Progenitor cell of endocrine pancreas (in vitro differentiated cells): ENCODE results near the gene IFIT5. TPM values are rescaled to one million over a fixed set of nuclear protein-coding genes. Genes with fewer than 3 reads are reported as not detected.

ENCODE experiments used
- DNase-seq: peaks from one replicate; pipeline ENCODE4 v3.0.0; 2021; ENCODE audit warnings: low spot score; ENCODE audit not compliant: unreplicated experiment
- H3K27ac Mint-ChIP-seq: 2 replicates; pipeline ENCODE4 v1.8.0; 2021; ENCODE audit warnings: mild to moderate bottlenecking, moderate library complexity, mixed read lengths
- H3K27me3 Mint-ChIP-seq: 2 replicates; pipeline ENCODE4 v1.8.0; 2021; ENCODE audit warnings: mixed read lengths
- H3K36me3 Mint-ChIP-seq: 2 replicates; pipeline ENCODE4 v1.8.0; 2022; ENCODE audit warnings: mixed read lengths; ENCODE audit not compliant: insufficient read depth
- H3K4me1 Mint-ChIP-seq: 2 replicates; pipeline ENCODE4 v1.8.0; 2021; ENCODE audit warnings: low read depth, mixed read lengths
- H3K4me3 Mint-ChIP-seq: 2 replicates; pipeline ENCODE4 v1.8.0; 2021; ENCODE audit warnings: low read depth, mild to moderate bottlenecking, moderate library complexity, mixed read lengths
- H3K9me3 Mint-ChIP-seq: 2 replicates; pipeline ENCODE4 v1.8.0; 2021; ENCODE audit warnings: low read depth, mixed read lengths
- total RNA-seq: library from RNA; stranded (reverse); gene quantifications from 2 replicates; pipeline ENCODE4 v1.2.1, GENCODE V29; 2021
- TF ChIP-seq, protein P1 (sequence below): fragments of 200-600 bp; sonication (generic); IDR thresholded peaks from one replicate; pipeline ENCODE4 v1.5.0; 2021; ENCODE audit warnings: antibody characterized with exemption, mild to moderate bottlenecking; ENCODE audit not compliant: unreplicated experiment

Gene IFIT5
- total RNA-seq, 1 donor from 2014 or later: 6.0 TPM

DNA sequence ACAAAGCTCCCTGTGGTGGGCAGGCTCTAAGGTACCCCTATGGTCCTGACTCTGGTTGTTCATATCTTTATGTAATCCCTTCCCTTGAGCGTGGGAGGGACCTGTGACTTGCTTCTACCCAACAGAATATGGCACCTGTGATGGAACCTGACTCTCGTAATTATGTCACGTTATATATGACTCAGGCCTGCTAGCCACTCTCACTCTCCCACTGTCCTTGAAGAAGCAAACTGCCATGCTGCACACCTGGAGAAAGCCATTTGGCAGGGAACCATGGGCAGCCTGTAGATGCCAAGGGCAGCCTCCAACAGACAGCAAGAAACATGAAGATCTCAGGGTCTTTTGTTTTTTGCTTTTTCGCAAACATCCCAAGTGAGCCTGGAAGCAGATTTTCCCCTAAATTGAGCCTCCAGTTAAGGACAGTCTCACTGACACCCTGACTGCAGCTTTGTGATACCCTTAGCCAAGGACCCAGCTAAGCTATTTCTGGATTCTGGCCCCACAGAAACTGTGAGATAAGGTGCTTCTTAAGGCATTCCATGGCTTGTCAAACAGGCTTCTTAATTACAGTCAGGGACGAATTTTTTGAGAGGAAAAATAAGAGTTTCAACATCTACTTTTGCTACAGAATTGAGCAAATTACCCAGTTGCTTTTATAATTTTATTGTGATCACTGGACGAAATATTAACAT, 49.6 kb downstream of the IFIT5 start:
- Mint-ChIP-seq H3K4me3 (no peak overlapping the region), H3K27ac (no peak overlapping the region), H3K9me3 (no peaks in the 10 kb centered on the region), H3K27me3 (no peaks in the 10 kb centered on the region), H3K36me3 (peaks cover 3% of the 10 kb centered on the region), H3K4me1 (peaks cover 31% of the 10 kb centered on the region)
- DNase-seq: no peak
- TF ChIP-seq, protein P1, sequence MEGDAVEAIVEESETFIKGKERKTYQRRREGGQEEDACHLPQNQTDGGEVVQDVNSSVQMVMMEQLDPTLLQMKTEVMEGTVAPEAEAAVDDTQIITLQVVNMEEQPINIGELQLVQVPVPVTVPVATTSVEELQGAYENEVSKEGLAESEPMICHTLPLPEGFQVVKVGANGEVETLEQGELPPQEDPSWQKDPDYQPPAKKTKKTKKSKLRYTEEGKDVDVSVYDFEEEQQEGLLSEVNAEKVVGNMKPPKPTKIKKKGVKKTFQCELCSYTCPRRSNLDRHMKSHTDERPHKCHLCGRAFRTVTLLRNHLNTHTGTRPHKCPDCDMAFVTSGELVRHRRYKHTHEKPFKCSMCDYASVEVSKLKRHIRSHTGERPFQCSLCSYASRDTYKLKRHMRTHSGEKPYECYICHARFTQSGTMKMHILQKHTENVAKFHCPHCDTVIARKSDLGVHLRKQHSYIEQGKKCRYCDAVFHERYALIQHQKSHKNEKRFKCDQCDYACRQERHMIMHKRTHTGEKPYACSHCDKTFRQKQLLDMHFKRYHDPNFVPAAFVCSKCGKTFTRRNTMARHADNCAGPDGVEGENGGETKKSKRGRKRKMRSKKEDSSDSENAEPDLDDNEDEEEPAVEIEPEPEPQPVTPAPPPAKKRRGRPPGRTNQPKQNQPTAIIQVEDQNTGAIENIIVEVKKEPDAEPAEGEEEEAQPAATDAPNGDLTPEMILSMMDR: no peak

DNA sequence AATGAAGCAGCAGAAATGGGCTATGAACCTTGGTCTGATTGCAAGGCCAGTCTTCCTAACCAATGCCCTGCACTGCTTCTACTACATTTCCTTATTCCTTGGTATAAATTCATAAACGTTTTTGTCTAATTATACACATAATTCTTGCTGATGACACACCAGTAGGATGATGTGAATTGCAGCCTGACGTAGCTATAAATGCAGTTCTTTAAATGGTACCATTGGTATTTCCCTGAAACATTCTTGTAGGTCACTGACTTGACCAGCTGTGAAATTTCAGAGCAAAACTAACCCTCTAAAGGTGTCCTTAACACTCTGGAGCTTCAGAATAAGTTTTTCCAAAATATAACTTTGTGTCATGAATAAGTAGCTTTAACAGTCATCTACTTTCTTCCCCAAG, 50.8 kb downstream of the IFIT5 start:
- Mint-ChIP-seq H3K36me3 (no peaks in the 10 kb centered on the region), H3K27me3 (no peaks in the 10 kb centered on the region), H3K27ac (no peak overlapping the region), H3K4me3 (no peak overlapping the region), H3K4me1 (peaks cover 31% of the 10 kb centered on the region), H3K9me3 (no peaks in the 10 kb centered on the region)
- TF ChIP-seq, protein P1: no peak
- DNase-seq: no peak

- Mint-ChIP-seq H3K4me1 (peaks cover 36% of the 10 kb centered on the region), H3K27me3 (no peaks in the 10 kb centered on the region), H3K9me3 (no peaks in the 10 kb centered on the region), H3K27ac (peak overlapping the region; percentile 75), H3K36me3 (no peaks in the 10 kb centered on the region), H3K4me3 (no peak overlapping the region)
- no peak for DNase-seq
- TF ChIP-seq, protein P1: peak; percentile 50
Measured at GRCh38 chr10:89466599-89467035, 52.2 kb downstream of the IFIT5 start.

DNA sequence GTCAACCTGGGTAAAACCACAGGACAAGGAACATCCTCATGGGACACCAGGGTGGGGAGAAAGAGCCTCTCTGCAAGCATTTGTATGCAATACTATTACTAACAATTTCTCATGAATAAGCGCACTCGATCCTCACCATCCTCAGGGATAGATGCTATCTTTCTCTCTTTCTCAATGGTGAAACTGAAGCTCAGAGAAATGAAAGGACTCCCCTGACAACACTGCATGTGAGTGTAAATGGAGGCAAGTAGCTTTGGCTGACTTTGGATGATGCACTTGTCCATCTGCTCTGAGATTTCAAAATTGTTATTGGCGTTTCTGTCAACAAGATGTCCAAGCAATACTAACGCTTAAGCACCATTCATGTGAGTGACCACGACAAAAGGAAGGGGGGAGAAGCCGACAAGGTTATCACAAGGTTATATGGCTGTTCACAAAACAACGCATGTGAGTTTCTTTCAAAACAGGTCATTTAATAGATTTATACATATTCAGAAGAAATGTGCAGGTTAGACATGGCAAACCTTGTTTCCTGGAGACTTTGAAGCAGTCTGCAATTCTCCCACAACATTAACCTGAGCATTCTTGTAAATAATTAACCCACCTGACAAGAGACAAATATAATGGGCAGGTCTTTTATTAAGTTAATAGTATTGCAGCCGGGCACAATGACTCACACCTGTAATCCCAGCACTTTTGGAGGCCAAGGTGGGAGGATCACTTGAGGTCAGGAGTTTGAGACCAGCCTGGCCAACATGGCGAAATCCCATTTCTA, 54.0 kb downstream of the IFIT5 start:
- TF ChIP-seq, protein P1: no peak
- Mint-ChIP-seq H3K27me3 (no peaks in the 10 kb centered on the region), H3K9me3 (no peaks in the 10 kb centered on the region), H3K27ac (no peak overlapping the region), H3K4me1 (peaks cover 31% of the 10 kb centered on the region), H3K4me3 (no peak overlapping the region), H3K36me3 (no peaks in the 10 kb centered on the region)
- DNase-seq: no peak

DNA sequence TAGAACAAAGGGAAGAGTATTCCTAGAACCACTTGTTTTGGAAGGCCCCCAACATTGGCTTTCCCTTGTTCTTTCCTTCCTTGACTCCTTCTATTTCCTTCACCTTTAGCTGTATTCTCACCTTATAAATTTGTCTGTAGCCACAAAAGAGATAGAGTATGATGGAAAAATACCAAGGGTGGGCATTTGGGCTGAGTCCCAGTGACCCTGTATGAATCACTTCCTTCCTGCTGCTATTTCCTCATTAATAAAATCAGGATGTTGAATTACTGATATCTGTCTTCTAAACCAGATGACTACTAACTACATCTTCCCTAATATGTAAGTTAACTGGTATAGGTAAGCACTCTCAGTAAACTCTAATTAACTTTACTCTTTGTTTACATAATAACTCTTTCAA, 55.1 kb downstream of the IFIT5 start:
- Mint-ChIP-seq H3K9me3 (no peaks in the 10 kb centered on the region), H3K27ac (no peak overlapping the region), H3K4me1 (peaks cover 31% of the 10 kb centered on the region), H3K27me3 (no peaks in the 10 kb centered on the region), H3K4me3 (no peak overlapping the region), H3K36me3 (no peaks in the 10 kb centered on the region)
- TF ChIP-seq, protein P1: no peak
- DNase-seq: no peak

Other genes starting within 250 kb of the IFIT5 start
- not detected in 2 replicates for gene CH25H, start 207.3 kb upstream of the IFIT5 start, total RNA-seq
- gene LIPA, start 162.8 kb upstream of the IFIT5 start, total RNA-seq: 17.0 and 19.5 TPM in 2 replicates
- not detected in 2 replicates for gene IFIT2, start 112.5 kb upstream of the IFIT5 start, total RNA-seq
- gene IFIT3, start 86.6 kb upstream of the IFIT5 start, total RNA-seq: 0.16 TPM in 1 of 2 replicates, not detected in the other
- gene IFIT1B, start 36.5 kb upstream of the IFIT5 start, total RNA-seq: not detected in 2 replicates
- 0.20 and 0.34 TPM in 2 replicates for gene IFIT1, start 21.9 kb upstream of the IFIT5 start, total RNA-seq
- 16.1 and 20.6 TPM in 2 replicates for gene SLC16A12, start 121.0 kb downstream of the IFIT5 start, total RNA-seq
- 34.5 and 38.0 TPM in 2 replicates for gene PANK1, start 230.7 kb downstream of the IFIT5 start, total RNA-seq